ENCODE results near the gene CTSC. TPM values are rescaled to one million over a fixed set of nuclear protein-coding genes. Genes with fewer than 3 reads are reported as not detected.
"Not testable (repeated sequence)": the region's sequence is repeated elsewhere in the genome, so short reads cannot be mapped to it uniquely, and the experiment has no call there.

CTSC gene
- total and polyA plus RNA-seq, 9 donors = 25.7 to 69.3 (median 36.7) TPM

DNA sequence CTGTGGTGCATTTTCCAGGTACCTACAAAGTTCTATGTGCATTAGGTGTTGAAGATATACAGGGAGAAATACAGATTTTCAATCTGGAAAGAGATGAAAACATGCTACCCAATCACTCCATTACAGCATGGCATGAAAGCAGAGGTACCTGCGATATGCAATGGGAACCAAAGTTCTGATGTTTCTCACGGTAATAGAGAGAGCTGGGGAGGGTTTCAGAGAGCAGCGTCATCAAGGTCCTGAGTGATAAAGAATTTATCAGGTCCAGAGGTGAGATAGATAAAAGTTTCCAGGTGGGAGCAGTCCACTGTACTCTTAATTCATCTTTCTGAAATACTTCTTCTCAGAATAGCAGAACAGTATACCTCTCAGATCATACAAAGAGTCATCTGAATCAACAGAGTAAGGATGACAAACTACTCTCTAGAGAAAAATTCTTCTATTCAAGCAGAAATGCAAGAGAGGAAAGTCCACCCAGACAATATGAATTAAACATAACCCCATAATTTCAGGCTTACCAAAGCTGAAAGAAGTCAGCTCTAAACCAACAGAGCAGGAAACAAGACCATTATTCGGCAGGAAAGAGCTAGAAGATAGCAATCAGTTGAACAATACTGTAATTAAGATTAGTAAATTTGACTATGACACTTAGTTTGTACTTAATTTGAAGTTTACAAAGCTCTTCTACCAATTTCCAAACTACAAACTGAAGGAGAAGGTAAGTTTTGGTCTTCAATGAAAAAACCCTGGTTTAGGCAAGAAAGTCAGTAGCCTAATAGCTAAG is 12.8 kb downstream of the CTSC start:
- DNase-seq = no peak
- H3K27ac ChIP-seq (ENCODE audit: low read length) = no peak overlapping the region
- no peaks in the 10 kb centered on the region for H3K4me1 ChIP-seq (ENCODE audit: control insufficient read depth, insufficient read depth, low read length)
- H3K9me3 ChIP-seq (replicated peaks; ENCODE audit: control insufficient read depth, low read depth, low read length) = no peaks in the 10 kb centered on the region
- no peaks in the 10 kb centered on the region for H3K36me3 ChIP-seq (ENCODE audit: control insufficient read depth, insufficient read depth, low read length)
- no CpG with 5 or more reads among the region's 4 CpGs for WGBS (ENCODE audit: insufficient coverage)
- no peak overlapping the region for H3K4me3 ChIP-seq (ENCODE audit: low read length)
- H3K27me3 ChIP-seq (ENCODE audit: control insufficient read depth, insufficient read depth, low read length) = no peaks in the 10 kb centered on the region

DNA sequence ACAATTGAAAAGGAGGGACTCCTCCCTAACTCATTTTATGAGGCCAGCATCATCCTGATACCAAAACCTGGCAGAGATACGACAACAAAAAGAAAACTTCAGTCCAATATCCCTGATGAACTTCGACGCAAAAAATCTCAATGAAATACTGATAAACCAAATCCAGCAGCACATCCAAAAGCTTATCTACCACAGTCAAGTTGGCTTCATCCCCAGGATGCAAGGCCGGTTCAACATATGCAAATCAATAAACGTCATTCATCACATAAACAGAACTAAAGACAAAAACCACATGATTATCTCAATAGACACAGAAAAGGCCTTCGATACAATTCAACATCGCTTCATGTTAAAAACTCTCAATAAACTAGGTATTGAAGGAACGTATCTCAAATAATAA is 14.7 kb downstream of the CTSC start:
- not testable (repeated sequence) for H3K4me3 ChIP-seq (ENCODE audit: low read length); H3K4me1 ChIP-seq (ENCODE audit: control insufficient read depth, insufficient read depth, low read length); DNase-seq; H3K36me3 ChIP-seq (ENCODE audit: control insufficient read depth, insufficient read depth, low read length); H3K9me3 ChIP-seq (replicated peaks; ENCODE audit: control insufficient read depth, low read depth, low read length); H3K27ac ChIP-seq (ENCODE audit: low read length); H3K27me3 ChIP-seq (ENCODE audit: control insufficient read depth, insufficient read depth, low read length)
- 100% methylated on average over 2 of the region's 8 CpGs for WGBS (ENCODE audit: insufficient coverage)

DNA sequence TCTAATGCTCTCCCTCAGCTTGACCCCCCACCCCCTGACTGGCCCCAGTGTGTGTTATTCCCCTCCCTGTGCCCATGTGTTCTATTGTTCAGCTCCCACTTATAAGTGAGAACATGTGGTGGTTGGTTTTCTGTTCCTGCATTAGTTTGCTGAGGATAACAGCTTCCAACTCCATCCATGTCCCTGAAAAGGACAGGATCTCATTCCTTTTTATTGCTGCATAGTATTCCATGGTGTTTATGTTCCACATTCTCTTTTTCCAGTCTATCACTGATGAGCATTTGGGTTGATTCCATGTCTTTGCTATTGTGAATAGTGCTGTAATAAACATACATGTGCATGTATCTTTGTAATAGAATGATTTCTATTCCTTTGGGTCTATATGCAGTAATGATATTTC is 16.1 kb downstream of the CTSC start:
- H3K27ac ChIP-seq (ENCODE audit: low read length); H3K9me3 ChIP-seq (replicated peaks; ENCODE audit: control insufficient read depth, low read depth, low read length); H3K27me3 ChIP-seq (ENCODE audit: control insufficient read depth, insufficient read depth, low read length); H3K4me3 ChIP-seq (ENCODE audit: low read length); H3K36me3 ChIP-seq (ENCODE audit: control insufficient read depth, insufficient read depth, low read length); H3K4me1 ChIP-seq (ENCODE audit: control insufficient read depth, insufficient read depth, low read length); DNase-seq: not testable (repeated sequence)

DNA sequence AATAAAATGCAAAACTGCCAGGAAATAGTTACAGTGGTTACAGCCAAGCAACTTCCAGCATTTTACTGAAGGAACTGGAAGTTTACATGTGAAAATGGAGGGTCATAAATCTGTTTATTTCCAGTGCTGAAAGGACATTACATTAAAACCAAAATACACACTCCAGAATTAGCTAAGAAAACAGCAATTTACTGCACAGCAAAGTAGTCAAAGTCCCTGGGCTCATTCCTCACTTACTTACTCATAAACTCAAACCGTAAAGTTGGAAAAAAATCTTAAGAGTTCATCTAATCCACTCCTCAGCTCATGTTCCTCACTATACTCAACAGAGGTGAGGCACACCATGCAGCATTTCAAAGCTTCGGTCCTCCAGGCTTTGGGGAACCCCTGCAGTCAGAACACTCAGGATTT is 17.4 kb downstream of the CTSC start:
- H3K27ac ChIP-seq (ENCODE audit: low read length) = peak overlapping the region; percentile 32
- WGBS (ENCODE audit: insufficient coverage) = 17% methylated on average over 1 of the region's 2 CpGs
- peak; percentile 96 for DNase-seq
- no peaks in the 10 kb centered on the region for H3K4me1 ChIP-seq (ENCODE audit: control insufficient read depth, insufficient read depth, low read length)
- no peaks in the 10 kb centered on the region for H3K9me3 ChIP-seq (replicated peaks; ENCODE audit: control insufficient read depth, low read depth, low read length)
- no peak overlapping the region for H3K4me3 ChIP-seq (ENCODE audit: low read length)
- no peaks in the 10 kb centered on the region for H3K36me3 ChIP-seq (ENCODE audit: control insufficient read depth, insufficient read depth, low read length)
- H3K27me3 ChIP-seq (ENCODE audit: control insufficient read depth, insufficient read depth, low read length) = no peaks in the 10 kb centered on the region

DNA sequence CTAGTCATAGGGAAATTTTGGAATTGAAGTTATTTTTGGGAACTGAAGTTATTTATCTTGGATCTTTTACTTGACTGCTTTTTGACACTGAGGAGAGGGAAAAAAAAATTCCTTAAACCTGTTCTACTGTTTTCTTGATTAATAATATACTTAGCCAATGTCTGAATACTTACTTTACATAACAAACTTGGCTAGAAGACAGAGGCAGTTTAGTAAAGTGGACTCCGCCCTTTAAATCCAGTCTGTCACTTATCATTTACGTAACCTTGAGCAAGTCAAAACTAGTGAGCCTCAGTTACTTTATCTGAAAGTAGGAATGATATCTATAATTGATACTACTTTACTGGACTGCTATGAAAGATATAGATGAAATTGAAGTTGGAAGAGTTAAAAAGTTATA is 19.5 kb downstream of the CTSC start:
- Histone ChIP-seq H3K4me1 (ENCODE audit: control insufficient read depth, insufficient read depth, low read length) (no peaks in the 10 kb centered on the region), H3K9me3 (replicated peaks; ENCODE audit: control insufficient read depth, low read depth, low read length) (no peaks in the 10 kb centered on the region), H3K36me3 (ENCODE audit: control insufficient read depth, insufficient read depth, low read length) (no peaks in the 10 kb centered on the region), H3K27ac (ENCODE audit: low read length) (no peak overlapping the region), H3K27me3 (ENCODE audit: control insufficient read depth, insufficient read depth, low read length) (no peaks in the 10 kb centered on the region), H3K4me3 (ENCODE audit: low read length) (no peak overlapping the region)
- no CpG with 5 or more reads among the region's 2 CpGs for WGBS (ENCODE audit: insufficient coverage)
- no peak for DNase-seq

DNA sequence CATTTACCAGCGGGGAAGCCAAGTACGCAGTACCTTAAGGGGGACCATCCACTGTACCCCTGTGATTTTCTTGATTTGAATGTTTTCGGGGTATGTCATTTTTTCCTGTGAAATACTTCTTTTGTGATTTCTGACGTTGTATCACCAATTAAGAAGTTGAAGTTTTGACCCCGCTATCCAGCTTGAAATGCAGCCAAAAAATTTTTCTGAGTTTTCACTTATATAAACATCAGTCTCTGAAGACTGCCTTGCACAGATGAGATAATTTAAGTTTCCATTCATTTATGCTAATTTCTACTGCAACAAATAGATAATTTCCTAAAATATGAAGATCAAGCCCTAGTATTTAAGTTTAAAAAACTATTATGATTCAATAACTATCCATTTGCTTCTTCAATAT is 20.0 kb downstream of the CTSC start:
- Histone ChIP-seq H3K27ac (ENCODE audit: low read length) (no peak overlapping the region), H3K4me1 (ENCODE audit: control insufficient read depth, insufficient read depth, low read length) (no peaks in the 10 kb centered on the region), H3K27me3 (ENCODE audit: control insufficient read depth, insufficient read depth, low read length) (no peaks in the 10 kb centered on the region), H3K4me3 (ENCODE audit: low read length) (no peak overlapping the region), H3K9me3 (replicated peaks; ENCODE audit: control insufficient read depth, low read depth, low read length) (no peaks in the 10 kb centered on the region), H3K36me3 (ENCODE audit: control insufficient read depth, insufficient read depth, low read length) (no peaks in the 10 kb centered on the region)
- DNase-seq = peak; percentile 24
- WGBS (ENCODE audit: insufficient coverage) = 100% methylated on average over 1 of the region's 5 CpGs

DNA sequence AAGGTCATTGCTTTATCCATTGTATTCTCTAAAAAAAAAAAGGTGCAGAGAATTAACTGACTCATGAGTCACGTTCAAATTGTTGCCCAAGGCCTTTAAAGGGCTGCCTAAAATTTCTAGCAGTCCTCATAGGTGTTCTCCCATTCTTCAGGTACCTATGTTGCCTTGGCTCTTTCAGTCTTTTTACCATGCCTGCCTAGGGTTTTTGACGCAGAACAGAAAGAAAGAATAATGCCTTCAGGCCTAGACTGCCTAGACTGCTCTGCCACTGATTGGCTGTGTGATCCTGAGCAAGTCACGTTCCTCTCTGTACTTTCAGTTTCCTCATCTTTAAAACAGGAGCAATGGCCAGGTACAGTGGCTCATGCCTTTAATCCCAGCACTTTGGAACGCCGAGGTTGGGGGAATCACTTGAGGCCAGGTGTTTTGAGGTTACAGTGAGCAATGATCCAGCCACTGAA is 21.5 kb downstream of the CTSC start:
- no peaks in the 10 kb centered on the region for H3K9me3 ChIP-seq (replicated peaks; ENCODE audit: control insufficient read depth, low read depth, low read length)
- H3K27ac ChIP-seq (ENCODE audit: low read length) = no peak overlapping the region
- H3K4me1 ChIP-seq (ENCODE audit: control insufficient read depth, insufficient read depth, low read length) = no peaks in the 10 kb centered on the region
- no peaks in the 10 kb centered on the region for H3K36me3 ChIP-seq (ENCODE audit: control insufficient read depth, insufficient read depth, low read length)
- H3K4me3 ChIP-seq (ENCODE audit: low read length) = no peak overlapping the region
- H3K27me3 ChIP-seq (ENCODE audit: control insufficient read depth, insufficient read depth, low read length) = no peaks in the 10 kb centered on the region
- DNase-seq = no peak
- WGBS (ENCODE audit: insufficient coverage) = 93% methylated on average over 3 of the region's 5 CpGs

DNA sequence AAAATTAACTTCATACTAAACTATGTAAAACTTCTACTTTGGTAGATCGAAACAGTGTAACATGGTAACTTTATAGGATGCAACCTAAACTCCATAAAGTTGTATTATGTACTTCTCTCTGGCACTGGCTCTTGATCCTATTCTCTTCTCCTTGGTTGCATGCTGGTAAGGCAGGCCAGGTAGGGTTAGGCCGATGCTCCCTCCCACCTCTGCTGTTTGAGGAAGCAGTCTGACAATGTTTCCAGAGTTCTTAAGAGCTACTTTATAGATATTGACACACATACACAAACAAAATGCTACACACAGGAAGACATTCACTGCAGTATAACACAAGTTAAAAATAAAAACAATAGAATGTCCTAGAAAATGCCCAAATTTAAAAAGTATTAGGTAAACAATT is 22.5 kb downstream of the CTSC start:
- no peaks in the 10 kb centered on the region for H3K4me1 ChIP-seq (ENCODE audit: control insufficient read depth, insufficient read depth, low read length)
- no CpG with 5 or more reads among the region's 2 CpGs for WGBS (ENCODE audit: insufficient coverage)

DNA sequence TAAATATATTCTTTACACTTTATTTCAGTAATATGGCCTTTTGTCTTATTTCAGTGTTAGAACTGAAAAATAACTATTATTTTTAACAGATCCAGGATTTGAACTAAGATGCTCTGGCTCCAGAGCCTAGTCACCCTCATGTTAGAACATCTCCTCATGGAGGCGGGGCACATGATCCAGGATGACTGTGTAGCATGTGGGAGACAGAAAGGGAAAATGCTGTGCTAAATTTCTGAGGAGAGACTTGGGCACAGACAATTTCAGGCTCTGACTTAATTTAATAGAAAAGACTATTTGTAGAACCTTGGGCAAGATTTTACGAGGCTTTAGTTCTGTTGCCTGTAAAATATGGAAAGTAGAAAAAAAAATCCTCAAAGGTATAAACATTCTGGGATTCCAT is 24.1 kb downstream of the CTSC start:
- DNase-seq = no peak
- Histone ChIP-seq H3K9me3 (replicated peaks; ENCODE audit: control insufficient read depth, low read depth, low read length) (no peaks in the 10 kb centered on the region), H3K4me1 (ENCODE audit: control insufficient read depth, insufficient read depth, low read length) (no peaks in the 10 kb centered on the region), H3K4me3 (ENCODE audit: low read length) (no peak overlapping the region), H3K27me3 (ENCODE audit: control insufficient read depth, insufficient read depth, low read length) (no peaks in the 10 kb centered on the region), H3K27ac (ENCODE audit: low read length) (peak overlapping the region; percentile 21), H3K36me3 (ENCODE audit: control insufficient read depth, insufficient read depth, low read length) (no peaks in the 10 kb centered on the region)
- WGBS (ENCODE audit: insufficient coverage) = no CpG with 5 or more reads among the region's 2 CpGs

More for the DNA sequence above, 22.5 kb downstream of the CTSC start:
- no peaks in the 10 kb centered on the region for H3K9me3 ChIP-seq (replicated peaks; ENCODE audit: control insufficient read depth, low read depth, low read length)
- H3K27me3 ChIP-seq (ENCODE audit: control insufficient read depth, insufficient read depth, low read length) = no peaks in the 10 kb centered on the region
- no peak overlapping the region for H3K27ac ChIP-seq (ENCODE audit: low read length)
- H3K36me3 ChIP-seq (ENCODE audit: control insufficient read depth, insufficient read depth, low read length) = no peaks in the 10 kb centered on the region
- DNase-seq = no peak
- H3K4me3 ChIP-seq (ENCODE audit: low read length) = no peak overlapping the region

DNA sequence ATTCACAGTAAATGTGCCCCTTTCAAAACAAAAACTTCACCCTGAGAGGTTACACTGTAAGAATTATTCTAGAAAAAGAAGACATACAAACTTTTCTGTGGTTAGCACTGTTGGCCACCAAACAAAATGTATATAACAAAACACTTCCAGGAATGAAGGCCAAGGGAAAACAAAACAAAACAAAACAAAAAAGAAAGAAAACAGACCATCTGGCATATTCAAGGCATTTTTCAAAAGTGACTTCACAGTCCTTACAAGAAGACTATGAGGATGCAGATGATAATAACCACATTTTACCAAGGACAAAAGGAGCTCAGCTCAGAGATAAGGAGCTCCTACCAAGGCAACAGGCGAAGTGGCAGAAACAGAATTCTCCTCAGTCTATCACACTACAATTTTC is 24.9 kb downstream of the CTSC start:
- DNase-seq = peak; percentile 79
- H3K27me3 ChIP-seq (ENCODE audit: control insufficient read depth, insufficient read depth, low read length) = no peaks in the 10 kb centered on the region
- WGBS (ENCODE audit: insufficient coverage) = no CpG with 5 or more reads among the region's 1 CpG
- H3K36me3 ChIP-seq (ENCODE audit: control insufficient read depth, insufficient read depth, low read length) = no peaks in the 10 kb centered on the region
- H3K4me1 ChIP-seq (ENCODE audit: control insufficient read depth, insufficient read depth, low read length) = no peaks in the 10 kb centered on the region
- peak overlapping the region; percentile 21 for H3K27ac ChIP-seq (ENCODE audit: low read length)
- H3K4me3 ChIP-seq (ENCODE audit: low read length) = no peak overlapping the region
- H3K9me3 ChIP-seq (replicated peaks; ENCODE audit: control insufficient read depth, low read depth, low read length) = no peaks in the 10 kb centered on the region

DNA sequence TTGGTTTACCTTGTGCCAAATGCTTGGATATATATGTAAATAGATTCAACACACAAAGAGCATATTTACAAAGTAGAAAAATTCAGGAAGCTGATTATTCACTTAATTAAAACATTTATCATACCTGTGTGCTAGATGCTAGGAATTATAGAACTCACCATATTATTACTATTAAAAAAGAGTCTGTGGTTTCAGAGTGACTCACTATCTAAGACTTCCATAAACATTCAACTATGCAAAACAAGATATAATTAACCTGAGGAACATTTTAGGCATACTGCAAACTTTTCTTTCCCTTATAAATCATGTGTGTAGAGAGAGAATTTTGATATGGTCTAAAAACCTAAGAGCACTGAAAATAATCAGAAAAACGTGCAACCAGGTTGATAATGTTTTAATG is 27.3 kb downstream of the CTSC start:
- H3K4me1 ChIP-seq (ENCODE audit: control insufficient read depth, insufficient read depth, low read length) = no peaks in the 10 kb centered on the region
- no peaks in the 10 kb centered on the region for H3K9me3 ChIP-seq (replicated peaks; ENCODE audit: control insufficient read depth, low read depth, low read length)
- no peak overlapping the region for H3K27ac ChIP-seq (ENCODE audit: low read length)
- no peaks in the 10 kb centered on the region for H3K27me3 ChIP-seq (ENCODE audit: control insufficient read depth, insufficient read depth, low read length)
- no peak overlapping the region for H3K4me3 ChIP-seq (ENCODE audit: low read length)
- WGBS (ENCODE audit: insufficient coverage) = no CpG with 5 or more reads among the region's 1 CpG
- DNase-seq = no peak
- H3K36me3 ChIP-seq (ENCODE audit: control insufficient read depth, insufficient read depth, low read length) = no peaks in the 10 kb centered on the region

Measured in muscle of leg (tissue), 11 donors.